Measurements from ENCODE around the gene ZNF219.

Gene ZNF219

GRCh38 chr14:21089877-21090193 lies 8.6 kb downstream of the ZNF219 start:
- no peak overlapping the region for H4K8ac ChIP-seq (ENCODE audit: low read length)
- peaks cover 62 to 73% of the 10 kb centered on the region in 2 experiments for H3K36me3 ChIP-seq (ENCODE audit: control insufficient read depth in 1 of 2, insufficient read depth in 2 of 2, low read depth in 1 of 2, low read length in 2 of 2)
- 97% methylated on average over 5 of the region's 5 CpGs for WGBS
- H3K4ac ChIP-seq (ENCODE audit: low read depth in 1 of 2, low read length in 2 of 2), result no peak overlapping the region
- H4K91ac ChIP-seq (ENCODE audit: low read length), result no peak overlapping the region
- no peak overlapping the region for H2BK120ac ChIP-seq (ENCODE audit: low read depth, low read length)
- H3K23ac ChIP-seq (ENCODE audit: low read length in 2 of 2), result no peak overlapping the region
- H3K4me1 ChIP-seq (ENCODE audit: control insufficient read depth, insufficient read depth, low read depth, low read length), result peaks cover 34% of the 10 kb centered on the region
- no peak overlapping the region for H2BK15ac ChIP-seq (ENCODE audit: low read depth, poor library complexity, severe bottlenecking)
- H2BK12ac ChIP-seq (ENCODE audit: low read length in 2 of 2), result no peak overlapping the region
- H3K14ac ChIP-seq (ENCODE audit: low read length in 2 of 2), result no peak overlapping the region
- H3K9me3 ChIP-seq (ENCODE audit: control insufficient read depth, low read length), result no peaks in the 10 kb centered on the region
- H2AFZ ChIP-seq (ENCODE audit: low read depth, low read length), result no peak overlapping the region
- no peak overlapping the region for H2BK5ac ChIP-seq (ENCODE audit: low read depth, low read length, poor library complexity, severe bottlenecking)
- no peak overlapping the region for H2AK5ac ChIP-seq (ENCODE audit: low read length, severe bottlenecking)
- DNase-seq, result no peak
- H3K18ac ChIP-seq (ENCODE audit: low read depth in 1 of 2, low read length in 2 of 2), result no peak overlapping the region
- H3K4me3 ChIP-seq (ENCODE audit: insufficient read depth in 1 of 2, low read depth in 1 of 2, low read length in 2 of 2), result no peak overlapping the region
- no peak overlapping the region for H3K4me2 ChIP-seq (ENCODE audit: low read length, poor library complexity, severe bottlenecking)
- H3K27ac ChIP-seq (ENCODE audit: low read length, poor library complexity, severe bottlenecking), result no peak overlapping the region
- no peak overlapping the region for H3K9ac ChIP-seq (ENCODE audit: low read length)
- peaks cover 21% of the 10 kb centered on the region for H3K79me1 ChIP-seq (replicated peaks; ENCODE audit: low read length, poor library complexity, severe bottlenecking)
- no peaks in the 10 kb centered on the region for H3K27me3 ChIP-seq (ENCODE audit: control insufficient read depth in 1 of 2, insufficient read depth in 1 of 2, low read length in 2 of 2)

- no peak overlapping the region for H3K27ac ChIP-seq (ENCODE audit: low read length, poor library complexity, severe bottlenecking)
Observed at GRCh38 chr14:21089271-21089670, 9.2 kb downstream of the ZNF219 start.

GRCh38 chr14:21088687-21089086 lies 9.8 kb downstream of the ZNF219 start:
- Histone ChIP-seq H3K4me2 (ENCODE audit: low read length, poor library complexity, severe bottlenecking) (no peak overlapping the region), H3K4ac (ENCODE audit: low read depth in 1 of 2, low read length in 2 of 2) (no peak overlapping the region), H3K14ac (ENCODE audit: low read length in 2 of 2) (no peak overlapping the region), H3K4me1 (ENCODE audit: control insufficient read depth, insufficient read depth, low read depth, low read length) (peaks cover 36% of the 10 kb centered on the region), H2AK5ac (ENCODE audit: low read length, severe bottlenecking) (no peak overlapping the region), H3K27ac (ENCODE audit: low read length, poor library complexity, severe bottlenecking) (no peak overlapping the region), H3K4me3 (ENCODE audit: insufficient read depth in 1 of 2, low read depth in 1 of 2, low read length in 2 of 2) (no peak overlapping the region), H2BK120ac (ENCODE audit: low read depth, low read length) (no peak overlapping the region), H3K23ac (ENCODE audit: low read length in 2 of 2) (no peak overlapping the region), H3K27me3 (ENCODE audit: control insufficient read depth in 1 of 2, insufficient read depth in 1 of 2, low read length in 2 of 2) (no peaks in the 10 kb centered on the region), H3K9me3 (ENCODE audit: control insufficient read depth, low read length) (no peaks in the 10 kb centered on the region), H2BK12ac (ENCODE audit: low read length in 2 of 2) (no peak overlapping the region), H4K8ac (ENCODE audit: low read length) (no peak overlapping the region), H3K9ac (ENCODE audit: low read length) (peak overlapping the region; percentile 81), H3K36me3 (ENCODE audit: control insufficient read depth in 1 of 2, insufficient read depth in 2 of 2, low read depth in 1 of 2, low read length in 2 of 2) (peaks cover 73 to 82% of the 10 kb centered on the region in 2 experiments), H3K18ac (ENCODE audit: low read depth in 1 of 2, low read length in 2 of 2) (no peak overlapping the region), H4K91ac (ENCODE audit: low read length) (no peak overlapping the region), H2BK15ac (ENCODE audit: low read depth, poor library complexity, severe bottlenecking) (no peak overlapping the region), H3K79me1 (replicated peaks; ENCODE audit: low read length, poor library complexity, severe bottlenecking) (peaks cover 21% of the 10 kb centered on the region), H2AFZ (ENCODE audit: low read depth, low read length) (no peak overlapping the region), H2BK5ac (ENCODE audit: low read depth, low read length, poor library complexity, severe bottlenecking) (no peak overlapping the region)
- WGBS, result 75% methylated on average over 4 of the region's 4 CpGs
- no peak for DNase-seq

More at GRCh38 chr14:21089271-21089670, 9.2 kb downstream of the ZNF219 start:
- no peaks in the 10 kb centered on the region for H3K27me3 ChIP-seq (ENCODE audit: control insufficient read depth in 1 of 2, insufficient read depth in 1 of 2, low read length in 2 of 2)
- no peak overlapping the region for H3K23ac ChIP-seq (ENCODE audit: low read length in 2 of 2)
- H2BK15ac ChIP-seq (ENCODE audit: low read depth, poor library complexity, severe bottlenecking), result no peak overlapping the region
- H3K9ac ChIP-seq (ENCODE audit: low read length), result no peak overlapping the region
- no peak overlapping the region for H2AK5ac ChIP-seq (ENCODE audit: low read length, severe bottlenecking)
- no CpG with 5 or more reads among the region's 1 CpG for WGBS
- peaks cover 67 to 78% of the 10 kb centered on the region in 2 experiments for H3K36me3 ChIP-seq (ENCODE audit: control insufficient read depth in 1 of 2, insufficient read depth in 2 of 2, low read depth in 1 of 2, low read length in 2 of 2)
- H2BK5ac ChIP-seq (ENCODE audit: low read depth, low read length, poor library complexity, severe bottlenecking), result no peak overlapping the region
- H4K91ac ChIP-seq (ENCODE audit: low read length), result no peak overlapping the region
- H3K4me2 ChIP-seq (ENCODE audit: low read length, poor library complexity, severe bottlenecking), result no peak overlapping the region
- H2BK120ac ChIP-seq (ENCODE audit: low read depth, low read length), result no peak overlapping the region
- no peak overlapping the region for H2AFZ ChIP-seq (ENCODE audit: low read depth, low read length)
- no peak overlapping the region for H2BK12ac ChIP-seq (ENCODE audit: low read length in 2 of 2)
- H3K14ac ChIP-seq (ENCODE audit: low read length in 2 of 2), result no peak overlapping the region
- no peaks in the 10 kb centered on the region for H3K9me3 ChIP-seq (ENCODE audit: control insufficient read depth, low read length)
- no peak overlapping the region for H4K8ac ChIP-seq (ENCODE audit: low read length)
- H3K79me1 ChIP-seq (replicated peaks; ENCODE audit: low read length, poor library complexity, severe bottlenecking), result peaks cover 21% of the 10 kb centered on the region
- no peak for DNase-seq
- no peak overlapping the region for H3K18ac ChIP-seq (ENCODE audit: low read depth in 1 of 2, low read length in 2 of 2)
- peaks cover 37% of the 10 kb centered on the region for H3K4me1 ChIP-seq (ENCODE audit: control insufficient read depth, insufficient read depth, low read depth, low read length)
- no peak overlapping the region for H3K4ac ChIP-seq (ENCODE audit: low read depth in 1 of 2, low read length in 2 of 2)
- H3K4me3 ChIP-seq (ENCODE audit: insufficient read depth in 1 of 2, low read depth in 1 of 2, low read length in 2 of 2), result no peak overlapping the region

- no peak overlapping the region for H2BK15ac ChIP-seq (ENCODE audit: low read depth, poor library complexity, severe bottlenecking)
- no peak overlapping the region for H2BK120ac ChIP-seq (ENCODE audit: low read depth, low read length)
- H3K18ac ChIP-seq (ENCODE audit: low read depth in 1 of 2, low read length in 2 of 2), result no peak overlapping the region
- peak overlapping the region; percentile 81 for H3K9ac ChIP-seq (ENCODE audit: low read length)
- H4K8ac ChIP-seq (ENCODE audit: low read length), result no peak overlapping the region
- peaks cover 30% of the 10 kb centered on the region for H3K4me1 ChIP-seq (ENCODE audit: control insufficient read depth, insufficient read depth, low read depth, low read length)
- H3K23ac ChIP-seq (ENCODE audit: low read length in 2 of 2), result no peak overlapping the region
- H3K4me2 ChIP-seq (ENCODE audit: low read length, poor library complexity, severe bottlenecking), result no peak overlapping the region
- 57% methylated on average over 19 of the region's 19 CpGs for WGBS
- no peak overlapping the region for H3K14ac ChIP-seq (ENCODE audit: low read length in 2 of 2)
- no peaks in the 10 kb centered on the region for H3K9me3 ChIP-seq (ENCODE audit: control insufficient read depth, low read length)
- no peak overlapping the region for H3K4ac ChIP-seq (ENCODE audit: low read depth in 1 of 2, low read length in 2 of 2)
- peaks cover 17% of the 10 kb centered on the region for H3K79me1 ChIP-seq (replicated peaks; ENCODE audit: low read length, poor library complexity, severe bottlenecking)
- H3K4me3 ChIP-seq (ENCODE audit: insufficient read depth in 1 of 2, low read depth in 1 of 2, low read length in 2 of 2), result no peak overlapping the region
- H2BK5ac ChIP-seq (ENCODE audit: low read depth, low read length, poor library complexity, severe bottlenecking), result no peak overlapping the region
- DNase-seq, result peak; percentile 92
- H2AFZ ChIP-seq (ENCODE audit: low read depth, low read length), result no peak overlapping the region
- H3K36me3 ChIP-seq (ENCODE audit: control insufficient read depth in 1 of 2, insufficient read depth in 2 of 2, low read depth in 1 of 2, low read length in 2 of 2), result peaks cover 76 to 83% of the 10 kb centered on the region in 2 experiments
- H3K27me3 ChIP-seq (ENCODE audit: control insufficient read depth in 1 of 2, insufficient read depth in 1 of 2, low read length in 2 of 2), result no peaks in the 10 kb centered on the region
- no peak overlapping the region for H2AK5ac ChIP-seq (ENCODE audit: low read length, severe bottlenecking)
- H2BK12ac ChIP-seq (ENCODE audit: low read length in 2 of 2), result no peak overlapping the region
- peak overlapping the region; percentile 37 for H3K27ac ChIP-seq (ENCODE audit: low read length, poor library complexity, severe bottlenecking)
- H4K91ac ChIP-seq (ENCODE audit: low read length), result no peak overlapping the region
Observed at GRCh38 chr14:21087294-21088091, 11.0 kb downstream of the ZNF219 start.
